OCI-LY1 (cell line): ENCODE results near the gene C1orf226.

Source experiments
- H2AFZ ChIP-seq: fragments of 200-600 bp; sonication (generic), shearing (Covaris generic); 2 replicates; pipeline ENCODE4 v1.6.0; 2014; ENCODE audit warnings: antibody characterized with exemption, mild to moderate bottlenecking, low read length
- H3F3A ChIP-seq: fragments of 200-600 bp; sonication (generic), shearing (Covaris generic); 2 replicates; pipeline ENCODE4 v1.6.0; 2014; ENCODE audit warnings: mild to moderate bottlenecking, antibody characterized with exemption, low read length, moderate library complexity; ENCODE audit not compliant: insufficient read depth
- H3K27ac ChIP-seq: fragments of 200-600 bp; sonication (generic); 2 replicates; pipeline ENCODE4 v1.5.1; 2014; ENCODE audit warnings: low read length, mixed run types, mild to moderate bottlenecking, low read depth; ENCODE audit not compliant: poor library complexity, severe bottlenecking
- H3K27me3 ChIP-seq: fragments of 200-600 bp; sonication (generic); 2 replicates; pipeline ENCODE4 v1.6.0; 2014; ENCODE audit warnings: antibody characterized with exemption, mild to moderate bottlenecking, low read length, moderate library complexity; ENCODE audit not compliant: insufficient read depth
- H3K36me3 ChIP-seq: fragments of 200-600 bp; sonication (generic); 2 replicates; pipeline ENCODE4 v1.6.1; 2014; ENCODE audit warnings: mild to moderate bottlenecking, antibody characterized with exemption, low read length, moderate library complexity, mixed read lengths; ENCODE audit not compliant: insufficient read depth
- H3K4me1 ChIP-seq: fragments of 200-600 bp; sonication (generic); 2 replicates; pipeline ENCODE4 v1.5.1; 2014; ENCODE audit warnings: mild to moderate bottlenecking, low read length, moderate library complexity; ENCODE audit not compliant: insufficient read depth, severe bottlenecking
- H3K4me2 ChIP-seq: fragments of 200-600 bp; sonication (generic), shearing (Covaris generic); 2 replicates; pipeline ENCODE4 v1.6.1; 2014; ENCODE audit warnings: low read length
- H3K4me3 ChIP-seq: fragments of 200-600 bp; sonication (generic); 2 replicates; pipeline ENCODE4 v1.5.1; 2014; ENCODE audit warnings: low read length, low read depth, mild to moderate bottlenecking, mixed read lengths; ENCODE audit not compliant: poor library complexity, severe bottlenecking
- H3K79me2 ChIP-seq: fragments of 200-600 bp; shearing (Covaris generic); 2 replicates; pipeline ENCODE4 v1.6.1; 2016; ENCODE audit warnings: mixed run types, low read length, mixed read lengths; ENCODE audit not compliant: insufficient read depth
- H3K9ac ChIP-seq: fragments of 200-600 bp; sonication (generic), shearing (Covaris generic); 2 replicates; pipeline ENCODE4 v1.6.1; 2014; ENCODE audit warnings: mild to moderate bottlenecking, low read length, mixed read lengths
- H3K9me2 ChIP-seq: fragments of 200-600 bp; sonication (generic), shearing (Covaris generic); 2 replicates; pipeline ENCODE4 v1.6.1; 2014; ENCODE audit warnings: low read depth, mild to moderate bottlenecking, low read length, mixed read lengths
- H3K9me3 ChIP-seq: fragments of 200-600 bp; shearing (Covaris generic); 2 replicates; pipeline ENCODE4 v1.6.1; 2014; ENCODE audit warnings: low read length, mixed read lengths
- H4K20me1 ChIP-seq: fragments of 200-600 bp; sonication (generic), shearing (Covaris generic); 2 replicates; pipeline ENCODE4 v1.6.0; 2016; ENCODE audit warnings: mild to moderate bottlenecking, low read length; ENCODE audit not compliant: insufficient read depth
- CTCF ChIP-seq: fragments of 200-600 bp; sonication (generic), shearing (Covaris generic); IDR thresholded peaks from 2 replicates; pipeline ENCODE4 v1.5.1; 2017; ENCODE audit warnings: mild to moderate bottlenecking, antibody characterized with exemption, low read length, moderate library complexity, mixed read lengths
- EZH2 ChIP-seq: fragments of 200-600 bp; sonication (generic), shearing (Covaris generic); IDR thresholded peaks from 2 replicates; pipeline ENCODE4 v1.8.0; 2017; ENCODE audit warnings: borderline replicate concordance, mixed run types, mild to moderate bottlenecking, antibody characterized with exemption, low read length, moderate library complexity, mixed read lengths

C1orf226 gene

GRCh38 chr1:162381383-162381782 lies at the start of gene C1orf226:
Gene C1orf226, plus strand, starts transcription at chr1:162381728. Its CDS starts 174 bp downstream, at chr1:162381902.
- Histone ChIP-seq H3K9ac (no peak within 1 kb of the TSS), H4K20me1 (no peaks in the 10 kb centered on the region), H3K79me2 (no peaks in the 10 kb centered on the region), H3F3A (no peaks in the 10 kb centered on the region), H3K4me3 (no peak within 1 kb of the TSS), H3K9me2 (no peaks in the 10 kb centered on the region), H2AFZ (no peak within 1 kb of the TSS), H3K27me3 (no peaks in the 10 kb centered on the region), H3K4me2 (no peak within 1 kb of the TSS), H3K27ac (no peak within 1 kb of the TSS), H3K36me3 (no peaks in the 10 kb centered on the region), H3K9me3 (no peaks in the 10 kb centered on the region), H3K4me1 (no peaks in the 10 kb centered on the region)
- no peak for TF ChIP-seq EZH2
- no peak for TF ChIP-seq CTCF

GRCh38 chr1:162333991-162334390 lies 47.5 kb upstream of the C1orf226 start:
- Histone ChIP-seq H3K9ac (no peak overlapping the region), H3K4me2 (no peak overlapping the region), H4K20me1 (no peaks in the 10 kb centered on the region), H3K27me3 (no peaks in the 10 kb centered on the region), H3K36me3 (no peaks in the 10 kb centered on the region), H3K9me2 (no peaks in the 10 kb centered on the region), H3K4me1 (no peaks in the 10 kb centered on the region), H3K9me3 (no peaks in the 10 kb centered on the region), H3K79me2 (no peaks in the 10 kb centered on the region), H3K27ac (no peak overlapping the region), H3F3A (no peaks in the 10 kb centered on the region), H2AFZ (no peak overlapping the region), H3K4me3 (no peak overlapping the region)
- TF ChIP-seq EZH2 (no peak), CTCF (no peak)

- Histone ChIP-seq H3K79me2 (no peaks in the 10 kb centered on the region), H3K4me3 (no peak overlapping the region), H4K20me1 (no peaks in the 10 kb centered on the region), H3K4me1 (no peaks in the 10 kb centered on the region), H3F3A (no peaks in the 10 kb centered on the region), H3K36me3 (no peaks in the 10 kb centered on the region), H3K9me2 (no peaks in the 10 kb centered on the region), H3K27ac (no peak overlapping the region), H3K4me2 (no peak overlapping the region), H3K27me3 (no peaks in the 10 kb centered on the region), H3K9me3 (no peaks in the 10 kb centered on the region), H3K9ac (no peak overlapping the region), H2AFZ (no peak overlapping the region)
- TF ChIP-seq CTCF, result no peak
- TF ChIP-seq EZH2, result no peak
These were observed 46.4 kb upstream of the C1orf226 start for GRCh38 chr1:162335126-162335525.
